HepG2 (cell line): ENCODE measurements around the gene WFDC9. TPM values are rescaled to one million over a fixed set of nuclear protein-coding genes. Genes with fewer than 3 reads are reported as not detected.
"Not testable (repeated sequence)": the region's sequence is repeated elsewhere in the genome, so short reads cannot be mapped to it uniquely, and the experiment has no call there.

ENCODE experiments used
- ATAC-seq: fragments of 200-7000 bp; cut with Tn5 transposase; 3 replicates; pipeline ENCODE4 v1.9.1; 2020; ENCODE audit warnings: mild to moderate bottlenecking, moderate library complexity
- BruUV-seq: library from RNA; stranded (reverse); fragments of 400-500 nt; replicated peaks from 2 replicates; lab custom pipeline; 2021; lab: Mats Ljungman, UMichigan
- CTCF ChIA-PET: fragments of 300-600 bp; formaldehyde crosslinking; extraction: SDS; loops from one replicate; lab custom pipeline; 2021; ENCODE audit warnings: low total read pairs, inconsistent platforms, low intra/inter-chr PET ratio; lab: Yijun Ruan, JAX
- POLR2A ChIA-PET: fragments of 350-600 bp; sonication (Branson Sonifier 250); formaldehyde crosslinking; loops from one replicate; lab custom pipeline; 2020; ENCODE audit warnings: antibody characterized with exemption, inconsistent platforms; lab: Yijun Ruan, JAX
- DNase-seq: peaks from one replicate; pipeline ENCODE4 v3.0.0-alpha.2; 2015; ENCODE audit warnings: low spot score
- FAIRE-seq: peaks from 3 replicates; lab custom pipeline; 2011; peaks lifted over from hg19 to GRCh38; lab: Jason Lieb, UNC
- H2AFZ ChIP-seq: one replicate; pipeline ENCODE4 v1.6.1; 2011; ENCODE audit warnings: low read length, inconsistent platforms
- H3K27ac ChIP-seq: fragments of 300-600 bp; 3 replicates; pipeline ENCODE4 v1.8.0; 2011; ENCODE audit warnings: mixed run types, mild to moderate bottlenecking, mixed read lengths, low read length, inconsistent platforms; ENCODE audit not compliant: insufficient read depth; ENCODE audit errors: extremely low read length
- H3K27me3 ChIP-seq, 2 experiments: fragments of 200-600 bp in 1 of 2; 2 replicates in 1 of 2; 3 replicates in 1 of 2; pipeline versions ENCODE4 v1.6.0 to v1.8.0; 2011; ENCODE audit warnings: low read length in 2 of 2, mild to moderate bottlenecking in 2 of 2, moderate library complexity in 2 of 2, inconsistent platforms in 1 of 2; ENCODE audit not compliant: insufficient read depth in 2 of 2, control insufficient read depth in 1 of 2
- H3K36me3 ChIP-seq, 2 experiments: fragments of 200-600 bp in 1 of 2; replicated peaks in 1 of 2; 2 replicates in 1 of 2; 3 replicates in 1 of 2; pipeline versions ENCODE4 v1.5.1 to v1.8.0; 2011; ENCODE audit warnings: low read length in 2 of 2, inconsistent platforms in 1 of 2; ENCODE audit not compliant: insufficient read depth in 2 of 2, control insufficient read depth in 1 of 2
- H3K4me1 ChIP-seq: 2 replicates; pipeline ENCODE4 v1.5.1; 2012; ENCODE audit warnings: low read length, inconsistent platforms; ENCODE audit not compliant: insufficient read depth
- H3K4me2 ChIP-seq: 2 replicates; pipeline ENCODE4 v1.6.0; 2011; ENCODE audit warnings: low read depth, low read length, inconsistent platforms
- H3K4me3 ChIP-seq, 3 experiments: fragments of 200-600 bp in 1 of 3; sonication (generic), shearing (Covaris generic) in 1 of 3; replicated peaks in 1 of 3; 2 replicates each; pipeline ENCODE4 v1.5.1; 2011 to 2016; ENCODE audit warnings: low read length in 3 of 3, inconsistent platforms in 2 of 3, low read depth in 2 of 3, mild to moderate bottlenecking in 2 of 3, control low read depth in 1 of 3, mixed read lengths in 1 of 3; ENCODE audit not compliant: insufficient read depth in 1 of 3
- H3K79me2 ChIP-seq: one replicate; pipeline ENCODE4 v1.6.1; 2011; ENCODE audit warnings: low read length, inconsistent platforms; ENCODE audit not compliant: insufficient read depth
- H3K9ac ChIP-seq: 2 replicates; pipeline ENCODE4 v1.6.0; 2011; ENCODE audit warnings: mild to moderate bottlenecking, low read depth, low read length, inconsistent platforms; ENCODE audit not compliant: insufficient read depth
- H3K9me3 ChIP-seq: 2 replicates; pipeline ENCODE4 v1.5.1; 2012; ENCODE audit warnings: mild to moderate bottlenecking, low read length
- H4K20me1 ChIP-seq: 2 replicates; pipeline ENCODE4 v1.6.0; 2011; ENCODE audit warnings: inconsistent platforms, mild to moderate bottlenecking, low read length, moderate library complexity; ENCODE audit not compliant: insufficient read depth
- TOE1 ChIP-seq: sonication (generic); formaldehyde crosslinking; IDR thresholded peaks from 2 replicates; pipeline ENCODE4 v1.4.0; 2020; ENCODE audit warnings: mild to moderate bottlenecking, missing genetic modification reagents
- ZBTB34 ChIP-seq: sonication (generic); formaldehyde crosslinking; IDR thresholded peaks from 2 replicates; pipeline ENCODE4 v1.8.0; 2022; ENCODE audit warnings: mild to moderate bottlenecking, missing genetic modification reagents
- ZNF136 ChIP-seq: sonication (generic); formaldehyde crosslinking; IDR thresholded peaks from 2 replicates; pipeline ENCODE4 v1.8.1; 2022; ENCODE audit warnings: low read depth, mild to moderate bottlenecking, moderate library complexity, missing genetic modification reagents
- WGBS: methylation state at CpG from one replicate; pipeline ENCODE4 v1.1.6; 2017; ENCODE audit warnings: low lambda C conversion rate; 5-methylcytosine and 5-hydroxymethylcytosine counted together
- in situ Hi-C: cut with HindIII; loops from 2 replicates; pipeline ENCODE4 v1.10.0; 2017; ENCODE audit warnings: low pct_unique_long_range_greater_than_20kb; ENCODE audit not compliant: extremely low pct_ligation_motif_present
- intact Hi-C: fragments of 100-400 bp; cut with micrococcal nuclease; formaldehyde crosslinking; loops from one replicate; pipeline ENCODE4 v1.10.0; 2022; ENCODE audit not compliant: unreplicated experiment
- polyA plus RNA-seq, 8 experiments: library from polyadenylated mRNA; depleted of rRNA in 3 of 8; stranded (reverse) in 7 of 8; unstranded in 1 of 8; fragments of >200 nt; fragmentation: Illumina TruSeq in 4 of 8; extraction: Trizol in 4 of 8; gene quantifications; 2 replicates each; pipeline versions ENCODE4 v1.2.1 to v1.2.3, GENCODE V29; 2011 to 2016; ENCODE audit warnings: low read depth in 4 of 8, missing spikeins in 1 of 8, mixed read lengths in 1 of 8; ENCODE audit not compliant: insufficient read depth in 1 of 8
- total RNA-seq, 5 experiments: library from RNA; depleted of rRNA; stranded (reverse); fragments of >200 nt; fragmentation: Illumina TruSeq; extraction: Trizol; gene quantifications; 2 replicates each; pipeline ENCODE4 v1.2.3, GENCODE V29; 2016; ENCODE audit warnings: low read depth in 1 of 5
- TF ChIP-seq, protein P1 (sequence below): sonication (generic); formaldehyde crosslinking; IDR thresholded peaks from 2 replicates; pipeline ENCODE4 v1.4.0; 2020; ENCODE audit warnings: mild to moderate bottlenecking, missing genetic modification reagents

WFDC9 gene
- total and polyA plus RNA-seq, 2 of the 13 experiments (the other 11 are each of a cell fraction or from before 2014, with no cell fraction given): not detected

GRCh38 chr20:45672765-45673164 lies 41.7 kb upstream of the WFDC9 start:
- ATAC-seq: no peak
- no TSS peak for BruUV-seq
- CTCF ChIA-PET: no interaction called here
- H2AFZ ChIP-seq: no peak overlapping the region
- no peaks in the 10 kb centered on the region for H3K4me1 ChIP-seq
- H3K27me3 ChIP-seq: no peaks in the 10 kb centered on the region
- TF ChIP-seq TOE1 (CRISPR knock-in tag) (no peak), ZBTB34 (CRISPR knock-in tag) (no peak)
- TF ChIP-seq, protein P1, sequence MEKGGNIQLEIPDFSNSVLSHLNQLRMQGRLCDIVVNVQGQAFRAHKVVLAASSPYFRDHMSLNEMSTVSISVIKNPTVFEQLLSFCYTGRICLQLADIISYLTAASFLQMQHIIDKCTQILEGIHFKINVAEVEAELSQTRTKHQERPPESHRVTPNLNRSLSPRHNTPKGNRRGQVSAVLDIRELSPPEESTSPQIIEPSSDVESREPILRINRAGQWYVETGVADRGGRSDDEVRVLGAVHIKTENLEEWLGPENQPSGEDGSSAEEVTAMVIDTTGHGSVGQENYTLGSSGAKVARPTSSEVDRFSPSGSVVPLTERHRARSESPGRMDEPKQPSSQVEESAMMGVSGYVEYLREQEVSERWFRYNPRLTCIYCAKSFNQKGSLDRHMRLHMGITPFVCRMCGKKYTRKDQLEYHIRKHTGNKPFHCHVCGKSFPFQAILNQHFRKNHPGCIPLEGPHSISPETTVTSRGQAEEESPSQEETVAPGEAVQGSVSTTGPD (CRISPR knock-in tag): no peak
- H4K20me1 ChIP-seq: no peaks in the 10 kb centered on the region
- H3K9me3 ChIP-seq: no peaks in the 10 kb centered on the region
- no peak for FAIRE-seq
- no peak for DNase-seq
- no peak overlapping the region for H3K4me3 ChIP-seq
- H3K4me2 ChIP-seq: no peak overlapping the region
- H3K9ac ChIP-seq: no peak overlapping the region
- no peak overlapping the region for H3K27ac ChIP-seq
- no peaks in the 10 kb centered on the region for H3K36me3 ChIP-seq
- POLR2A ChIA-PET: no interaction called here
- no peaks in the 10 kb centered on the region for H3K79me2 ChIP-seq
- intact Hi-C loops (no loop called here), in situ Hi-C loops (no loop called here)

GRCh38 chr20:45670139-45670538 lies 39.1 kb upstream of the WFDC9 start, which contains the start of gene WFDC11:
TSS of gene WFDC11 (minus strand) at chr20:45670239. CDS start at chr20:45650600, 19,639 bp downstream.
- ATAC-seq (no peak), DNase-seq (no peak), FAIRE-seq (no peak)
- in situ Hi-C loops (no loop called here), intact Hi-C loops (no loop called here)
- Histone ChIP-seq H3K4me3 (no peak within 1 kb of the TSS), H3K27ac (no peak within 1 kb of the TSS), H2AFZ (no peak within 1 kb of the TSS), H4K20me1 (no peaks in the 10 kb centered on the region), H3K9me3 (no peaks in the 10 kb centered on the region), H3K27me3 (no peaks in the 10 kb centered on the region), H3K9ac (no peak within 1 kb of the TSS), H3K79me2 (no peaks in the 10 kb centered on the region), H3K4me2 (no peak within 1 kb of the TSS), H3K4me1 (no peaks in the 10 kb centered on the region), H3K36me3 (no peaks in the 10 kb centered on the region)
- 0% methylated on average over 1 of the region's 1 CpG for WGBS
- TF ChIP-seq ZNF136 (CRISPR knock-in tag): no peak
- ChIA-PET CTCF (no interaction called here), POLR2A (no interaction called here)
- no TSS peak for BruUV-seq

DNA sequence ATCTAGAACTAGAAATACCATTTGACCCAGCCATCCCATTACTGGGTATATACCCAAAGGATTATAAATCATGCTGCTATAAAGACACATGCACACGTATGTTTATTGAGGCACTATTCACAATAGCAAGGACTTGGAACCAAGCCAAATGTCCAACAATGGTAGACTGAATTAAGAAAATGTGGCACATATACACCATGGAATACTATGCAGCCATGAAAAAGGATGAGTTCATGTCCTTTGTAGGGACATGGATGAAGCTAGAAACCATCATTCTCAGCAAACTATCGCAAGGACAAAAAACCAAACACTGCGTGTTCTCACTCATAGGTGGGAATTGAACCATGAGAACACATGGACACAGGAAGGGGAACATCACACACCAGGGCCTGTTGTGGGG lies 26.0 kb upstream of the WFDC9 start:
- H3K4me3 ChIP-seq, H3K9ac ChIP-seq, DNase-seq, CTCF ChIA-PET, POLR2A ChIA-PET, H3K36me3 ChIP-seq, H2AFZ ChIP-seq, H3K27me3 ChIP-seq, FAIRE-seq, ATAC-seq, H3K9me3 ChIP-seq, H3K79me2 ChIP-seq, H3K4me2 ChIP-seq, H3K4me1 ChIP-seq, intact Hi-C loops, H3K27ac ChIP-seq, H4K20me1 ChIP-seq, in situ Hi-C loops, BruUV-seq: not testable (repeated sequence)
- WGBS: 37% methylated on average over 3 of the region's 3 CpGs
